Activated naive CD8-positive, alpha-beta T cell treated with anti-CD3 and anti-CD28 coated beads, Interleukin-2, amount 10 ng/mL, durations not matched to agents 7 days and 5 days (primary cell): ENCODE data around the gene FBXL20. TPM values are rescaled to one million over a fixed set of nuclear protein-coding genes. Genes with fewer than 3 reads are reported as not detected.
A peak's percentile ranks its signal among the peaks of the same experiment; 100 is the strongest.

Experiments used
- ATAC-seq: fragments of 150-1000 bp; cut with Tn5 transposase; one replicate; pipeline ENCODE4 v1.10.0; 2021; ENCODE audit warnings: low read depth, moderate library complexity
- POLR2A ChIA-PET: fragments of 350-600 bp; sonication (Branson Sonifier 250); formaldehyde crosslinking; loops from one replicate; lab custom pipeline; 2021; ENCODE audit warnings: antibody characterized with exemption; lab: Charles Lee
- DNase-seq: peaks from one replicate; pipeline ENCODE4 v3.0.0; 2021
- H3K27ac Mint-ChIP-seq: one replicate; pipeline ENCODE4 v1.8.0; 2022; ENCODE audit warnings: mild to moderate bottlenecking, mixed read lengths
- H3K27me3 Mint-ChIP-seq: one replicate; pipeline ENCODE4 v1.8.0; 2022; ENCODE audit warnings: mild to moderate bottlenecking, moderate library complexity, mixed read lengths
- H3K36me3 Mint-ChIP-seq: one replicate; pipeline ENCODE4 v1.8.0; 2021; ENCODE audit warnings: mild to moderate bottlenecking, mixed read lengths
- H3K4me1 Mint-ChIP-seq: one replicate; pipeline ENCODE4 v1.8.0; 2021; ENCODE audit warnings: mixed read lengths
- H3K4me3 Mint-ChIP-seq: one replicate; pipeline ENCODE4 v1.8.0; 2022; ENCODE audit warnings: mild to moderate bottlenecking, moderate library complexity, mixed read lengths
- H3K9me3 Mint-ChIP-seq: one replicate; pipeline ENCODE4 v1.8.0; 2021; ENCODE audit warnings: mixed read lengths
- total RNA-seq, 2 experiments: library from RNA; stranded (reverse); gene quantifications; one replicate each; pipeline ENCODE4 v1.2.3, GENCODE V29; 2021

Gene FBXL20
- total RNA-seq, 2 experiments from 2014 or later = 20.0 to 21.0 TPM

GRCh38 chr17:39235555-39236449 is 165.6 kb downstream of the FBXL20 start:
- Mint-ChIP-seq H3K27ac (no peak overlapping the region), H3K9me3 (no peaks in the 10 kb centered on the region), H3K4me1 (peaks cover 28% of the 10 kb centered on the region), H3K27me3 (peaks cover 7% of the 10 kb centered on the region), H3K4me3 (no peak overlapping the region), H3K36me3 (no peaks in the 10 kb centered on the region)
- peak; percentile 60 for DNase-seq
- POLR2A ChIA-PET = interaction anchor here (0.5 to 1.3 kb wide), 6 partner anchors 8 to 164 kb away, joined by 3 to 5 read pairs (median 4); partner anchors contain the start of gene RPL19
- peak; percentile 71 for ATAC-seq

- ATAC-seq = peak; percentile 73
- H3K36me3 Mint-ChIP-seq = no peaks in the 10 kb centered on the region
- H3K4me1 Mint-ChIP-seq = peaks cover 11% of the 10 kb centered on the region
- peaks cover 18% of the 10 kb centered on the region for H3K27me3 Mint-ChIP-seq
- POLR2A ChIA-PET = interaction anchor here (0.8 to 2.3 kb wide), 3 partner anchors 25 to 249 kb away, joined by 3 to 14 read pairs (median 3); partner anchors contain the start of gene RPL19
- DNase-seq = peak; percentile 73
- peak overlapping the region; percentile 36 for H3K27ac Mint-ChIP-seq
- H3K9me3 Mint-ChIP-seq = no peaks in the 10 kb centered on the region
- H3K4me3 Mint-ChIP-seq = peak overlapping the region; percentile 47
Observed at GRCh38 chr17:39231591-39232551, 169.6 kb downstream of the FBXL20 start.

GRCh38 chr17:39231091-39231561 is 170.3 kb downstream of the FBXL20 start:
- Mint-ChIP-seq H3K9me3 (no peaks in the 10 kb centered on the region), H3K4me1 (peaks cover 11% of the 10 kb centered on the region), H3K36me3 (no peaks in the 10 kb centered on the region), H3K4me3 (no peak overlapping the region), H3K27ac (no peak overlapping the region), H3K27me3 (peaks cover 26% of the 10 kb centered on the region)
- POLR2A ChIA-PET = interaction anchor here (0.8 to 2.3 kb wide), 2 partner anchors 24 to 31 kb away, joined by 3 to 14 read pairs; partner anchors contain the start of gene RPL19
- ATAC-seq (no peak), DNase-seq (no peak)

GRCh38 chr17:39230361-39230760 is 171.1 kb downstream of the FBXL20 start:
- Mint-ChIP-seq H3K27ac (no peak overlapping the region), H3K4me1 (peaks cover 12% of the 10 kb centered on the region), H3K27me3 (peaks cover 30% of the 10 kb centered on the region), H3K9me3 (no peaks in the 10 kb centered on the region), H3K4me3 (no peak overlapping the region), H3K36me3 (peaks cover 2% of the 10 kb centered on the region)
- ATAC-seq (no peak), DNase-seq (no peak)
- POLR2A ChIA-PET = interaction anchor here (2.3 kb wide), 1 partner anchor 23 kb away, joined by 14 read pairs; no protein-coding TSS in a partner anchor

- H3K27me3 Mint-ChIP-seq = peaks cover 32% of the 10 kb centered on the region
- peaks cover 2% of the 10 kb centered on the region for H3K36me3 Mint-ChIP-seq
- POLR2A ChIA-PET = no interaction called here
- ATAC-seq (no peak), DNase-seq (no peak)
- no peak overlapping the region for H3K4me3 Mint-ChIP-seq
- H3K27ac Mint-ChIP-seq = no peak overlapping the region
- peaks cover 12% of the 10 kb centered on the region for H3K4me1 Mint-ChIP-seq
- H3K9me3 Mint-ChIP-seq = no peaks in the 10 kb centered on the region
Observed at GRCh38 chr17:39229274-39229913, 172.0 kb downstream of the FBXL20 start.

- Mint-ChIP-seq H3K27ac (no peak overlapping the region), H3K4me1 (peaks cover 12% of the 10 kb centered on the region), H3K27me3 (peaks cover 49% of the 10 kb centered on the region), H3K36me3 (peaks cover 2% of the 10 kb centered on the region), H3K9me3 (no peaks in the 10 kb centered on the region), H3K4me3 (no peak overlapping the region)
- POLR2A ChIA-PET = interaction anchor here (0.6 kb wide), 1 partner anchor 9 kb away, joined by 4 read pairs; no protein-coding TSS in a partner anchor
- ATAC-seq = no peak
- DNase-seq = no peak
Observed at GRCh38 chr17:39227364-39227919, 174.0 kb downstream of the FBXL20 start.

- Mint-ChIP-seq H3K27me3 (peaks cover 43% of the 10 kb centered on the region), H3K36me3 (peaks cover 2% of the 10 kb centered on the region), H3K4me3 (peak overlapping the region; percentile 83), H3K9me3 (no peaks in the 10 kb centered on the region), H3K4me1 (peaks cover 4% of the 10 kb centered on the region), H3K27ac (peak overlapping the region; percentile 12)
- POLR2A ChIA-PET = interaction anchor here (0.9 kb wide), 1 partner anchor 19 kb away, joined by 3 read pairs; no protein-coding TSS in a partner anchor
- DNase-seq (peak; percentile 63), ATAC-seq (peak; percentile 64)
Observed at GRCh38 chr17:39225959-39226683, 175.3 kb downstream of the FBXL20 start.

GRCh38 chr17:39225308-39225958 is 176.0 kb downstream of the FBXL20 start, which contains the start of gene STAC2:
Gene STAC2, minus strand, starts transcription at chr17:39225945. Its CDS starts 443 bp downstream, at chr17:39225502.
- peak within 1 kb of the TSS; percentile 83 for H3K4me3 Mint-ChIP-seq
- peak within 1 kb of the TSS; percentile 12 for H3K27ac Mint-ChIP-seq
- H3K4me1 Mint-ChIP-seq = peaks cover 4% of the 10 kb centered on the region
- no peaks in the 10 kb centered on the region for H3K9me3 Mint-ChIP-seq
- DNase-seq (no peak), ATAC-seq (peak; percentile 17)
- POLR2A ChIA-PET = interaction anchor here (0.9 kb wide), 1 partner anchor 19 kb away, joined by 3 read pairs; no protein-coding TSS in a partner anchor
- peaks cover 43% of the 10 kb centered on the region for H3K27me3 Mint-ChIP-seq
- peaks cover 2% of the 10 kb centered on the region for H3K36me3 Mint-ChIP-seq

- ATAC-seq (peak; percentile 34), DNase-seq (no peak)
- H3K4me3 Mint-ChIP-seq = peak overlapping the region; percentile 69
- POLR2A ChIA-PET = no interaction called here
- H3K27me3 Mint-ChIP-seq = peaks cover 42% of the 10 kb centered on the region
- peaks cover 4% of the 10 kb centered on the region for H3K4me1 Mint-ChIP-seq
- no peaks in the 10 kb centered on the region for H3K9me3 Mint-ChIP-seq
- no peak overlapping the region for H3K27ac Mint-ChIP-seq
- peaks cover 2% of the 10 kb centered on the region for H3K36me3 Mint-ChIP-seq
Observed at GRCh38 chr17:39224778-39225307, 176.6 kb downstream of the FBXL20 start.

GRCh38 chr17:39223907-39224777 is 177.3 kb downstream of the FBXL20 start:
- DNase-seq (no peak), ATAC-seq (no peak)
- Mint-ChIP-seq H3K36me3 (peaks cover 2% of the 10 kb centered on the region), H3K4me3 (no peak overlapping the region), H3K27me3 (peaks cover 46% of the 10 kb centered on the region), H3K4me1 (peaks cover 4% of the 10 kb centered on the region), H3K9me3 (no peaks in the 10 kb centered on the region), H3K27ac (no peak overlapping the region)
- POLR2A ChIA-PET = no interaction called here
